HUDEP-2 (cell line): Measurements from ENCODE around the gene MCTP2.

ENCODE experiments used
- DNase-seq, 76 experiments: peaks; one replicate each; lab custom pipeline; 2025; ENCODE audit not compliant: unreplicated experiment in 76 of 76; lab: John Stamatoyannopoulos, UW

Gene MCTP2

GRCh38 chr15:94386351-94386750, 155.0 kb downstream of the MCTP2 start:
- DNase-seq = no peak

- no peak for DNase-seq
Measured at GRCh38 chr15:94387442-94387841, 156.1 kb downstream of the MCTP2 start.

DNA sequence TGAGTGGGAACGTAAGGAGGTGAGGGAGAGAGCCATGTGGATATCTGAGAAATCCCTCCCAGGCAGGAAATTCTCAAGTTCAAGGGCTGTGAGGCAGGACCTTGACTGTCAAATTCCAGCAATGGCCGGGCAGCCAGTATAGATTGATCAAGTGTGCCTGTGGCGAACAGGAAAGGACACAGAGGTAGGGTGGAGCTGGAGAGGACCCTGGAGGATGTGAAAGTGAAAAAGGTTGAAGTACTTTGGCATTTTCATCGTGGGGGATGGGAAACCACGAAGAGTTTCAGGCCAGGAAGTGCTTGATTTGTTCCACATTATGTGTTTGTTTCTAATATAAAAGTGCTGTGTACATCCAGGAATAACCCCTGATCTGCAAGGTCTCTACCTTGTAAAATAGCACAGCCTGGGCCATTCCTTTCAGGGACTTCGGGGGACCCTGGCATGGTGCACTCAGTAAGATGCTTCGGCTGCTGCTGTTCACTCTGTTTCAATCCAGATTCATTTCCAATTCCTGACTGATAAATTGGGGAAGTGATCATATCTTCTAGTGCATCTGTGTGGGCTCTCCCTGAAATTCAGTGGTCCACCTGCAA, 156.6 kb downstream of the MCTP2 start:
- no peak for DNase-seq

GRCh38 chr15:94395640-94396039, 164.3 kb downstream of the MCTP2 start:
- no peak for DNase-seq

GRCh38 chr15:94397337-94397736, 166.0 kb downstream of the MCTP2 start:
- no peak for DNase-seq

GRCh38 chr15:94398001-94398400, 166.6 kb downstream of the MCTP2 start:
- DNase-seq = no peak

GRCh38 chr15:94400526-94401298, 169.4 kb downstream of the MCTP2 start:
- DNase-seq = no peak

GRCh38 chr15:94403331-94403730, 172.0 kb downstream of the MCTP2 start:
- no peak for DNase-seq

GRCh38 chr15:94404733-94405283, 173.4 kb downstream of the MCTP2 start:
- no peak for DNase-seq

GRCh38 chr15:94411285-94411684, 179.9 kb downstream of the MCTP2 start:
- no peak for DNase-seq

DNA sequence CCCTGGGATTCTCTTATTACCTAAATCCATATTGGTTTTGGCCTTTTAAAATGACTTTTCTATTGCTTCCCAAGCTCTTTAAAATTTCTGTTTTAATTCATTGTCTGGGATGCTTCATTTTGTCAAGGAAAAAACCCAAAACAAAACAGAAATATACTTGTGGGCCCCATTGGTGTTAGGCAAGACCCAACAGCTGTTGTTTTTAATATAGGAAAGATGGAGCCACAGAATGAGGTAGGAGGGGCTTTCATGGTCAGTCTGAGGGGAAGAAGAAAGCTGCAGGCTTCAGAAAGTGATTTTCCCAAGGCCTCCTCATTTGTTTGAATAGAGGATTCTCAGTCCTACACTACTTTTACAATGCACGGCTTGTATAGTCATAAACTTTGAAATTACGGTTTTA, 180.5 kb downstream of the MCTP2 start:
- no peak for DNase-seq

DNA sequence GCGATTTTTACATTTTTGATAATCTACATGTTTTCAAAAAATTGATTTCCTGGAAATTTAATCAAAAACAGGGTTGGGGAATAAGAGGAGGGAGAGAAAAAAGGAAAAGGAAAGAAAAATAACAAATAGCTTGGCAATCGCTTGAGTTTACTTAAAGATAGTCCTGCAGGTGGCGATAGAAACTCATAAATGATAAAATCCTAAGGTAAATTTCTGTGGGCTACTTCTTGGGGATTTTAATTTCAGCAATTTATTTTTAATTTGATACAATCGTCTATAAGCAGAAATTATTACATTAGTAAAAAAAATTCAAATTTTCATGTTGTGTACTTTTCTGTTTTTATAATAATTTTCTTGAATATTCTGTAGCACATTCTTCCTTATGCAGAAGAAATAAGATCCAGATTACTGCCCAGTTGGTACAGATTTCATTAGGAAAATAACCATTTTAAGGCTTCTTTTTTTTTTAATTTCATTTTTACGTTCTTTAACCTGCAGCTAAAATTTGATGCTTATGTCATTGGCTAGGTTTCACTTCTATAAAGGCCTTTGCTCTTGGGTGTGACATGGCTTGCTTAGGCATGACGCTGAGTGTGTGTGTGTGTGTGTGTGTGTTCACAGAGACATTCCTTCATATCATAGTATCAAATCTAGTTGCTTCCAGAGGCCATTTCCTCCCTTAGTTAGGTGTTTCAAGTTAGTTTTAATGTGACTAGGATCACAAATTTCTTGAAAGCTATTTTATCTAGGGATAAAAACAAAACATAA, 181.8 kb downstream of the MCTP2 start:
- peak in 1 of 76 experiments; percentile 1 for DNase-seq

DNA sequence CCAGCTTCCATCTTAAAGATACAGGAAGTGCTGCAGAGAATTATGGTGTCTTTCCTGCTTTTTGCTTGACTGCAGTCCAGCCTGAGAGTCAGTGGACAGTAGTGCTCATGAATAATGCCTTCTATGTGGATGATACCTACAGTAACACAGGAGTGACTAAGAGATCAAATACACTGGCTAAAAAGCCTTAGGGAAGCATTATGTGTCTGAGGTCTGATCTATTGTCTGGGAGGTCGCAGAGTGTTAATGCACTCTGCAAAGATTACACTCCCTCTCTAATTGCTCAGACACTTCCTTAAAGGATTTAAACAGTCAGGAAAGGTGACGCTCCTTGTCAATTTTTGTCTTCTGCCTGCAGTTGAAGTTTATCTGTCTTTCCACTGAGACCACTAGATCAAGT, 183.6 kb downstream of the MCTP2 start:
- no peak for DNase-seq

DNA sequence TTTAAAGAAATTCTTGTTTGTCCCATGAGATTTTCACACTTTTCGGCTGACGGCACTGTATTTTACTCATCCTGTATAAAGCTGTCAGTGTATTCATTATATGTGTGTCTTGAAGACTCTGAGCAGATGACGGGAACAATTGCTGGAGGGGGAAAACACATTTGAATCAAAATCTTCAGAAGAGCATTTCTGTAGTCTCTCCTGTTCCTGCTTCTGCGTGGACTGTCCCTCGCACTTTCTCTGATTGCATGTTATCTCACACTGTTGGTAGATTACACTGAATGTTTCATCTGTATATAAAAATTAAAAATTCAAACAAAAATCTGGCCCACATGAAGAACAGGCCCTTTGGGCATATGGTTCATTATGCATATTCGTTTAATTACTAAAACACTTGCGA, 184.9 kb downstream of the MCTP2 start:
- no peak for DNase-seq

GRCh38 chr15:94416820-94417219, 185.5 kb downstream of the MCTP2 start:
- no peak for DNase-seq

DNA sequence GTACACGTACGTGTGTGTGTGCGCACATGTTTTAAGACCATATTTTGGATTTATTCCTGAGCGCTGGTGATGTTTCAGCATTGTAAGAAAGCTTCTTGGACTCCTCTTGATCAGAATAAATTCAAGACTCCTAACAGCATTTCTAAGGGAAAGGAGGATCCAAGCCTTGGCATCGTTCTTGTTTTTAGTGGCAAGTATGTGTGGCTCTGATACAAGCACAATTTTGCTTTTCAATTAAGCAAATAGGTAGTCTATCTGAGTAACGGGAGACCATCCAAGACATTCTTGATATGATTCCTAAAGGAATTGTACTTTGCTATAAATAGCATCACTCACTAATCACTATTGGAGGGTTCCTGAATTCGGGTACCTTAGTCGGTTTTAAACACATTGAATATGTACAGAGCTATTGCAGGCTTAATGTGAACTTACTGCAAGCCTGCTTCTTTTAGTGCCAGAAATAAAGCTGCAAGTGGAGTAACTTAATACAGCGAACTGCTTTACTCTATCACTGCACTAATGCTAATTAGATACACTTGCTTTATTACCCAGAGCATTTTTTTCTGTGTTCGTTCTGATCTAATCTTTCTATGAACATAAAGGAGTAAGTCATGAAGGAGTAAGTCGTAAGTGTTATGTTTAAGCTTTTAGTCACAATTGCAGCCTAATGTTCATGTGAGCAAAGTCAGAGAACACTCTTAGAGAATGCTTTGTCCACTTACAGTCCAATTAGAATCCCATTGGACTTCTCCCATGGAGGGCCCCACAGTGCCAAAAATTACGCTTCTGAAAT, 186.3 kb downstream of the MCTP2 start:
- no peak for DNase-seq

DNA sequence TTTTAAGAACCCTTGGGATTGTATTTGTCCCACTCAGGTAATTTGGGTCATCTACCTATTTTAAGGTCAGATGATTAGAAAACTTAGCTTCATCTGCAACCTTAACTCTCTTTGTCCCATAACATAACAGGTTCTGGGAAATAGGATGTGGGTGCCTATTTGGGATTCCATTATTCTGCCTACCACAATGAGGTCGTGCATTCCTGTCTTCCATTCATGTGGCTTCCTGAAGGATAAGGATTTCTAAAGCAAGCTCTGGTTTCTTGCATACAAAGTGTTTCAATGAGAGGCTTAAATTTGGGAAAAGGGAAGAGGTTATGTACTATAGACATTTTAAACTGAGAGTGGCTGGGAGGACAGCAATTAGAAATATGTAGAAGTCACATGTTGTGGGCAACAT, 190.3 kb downstream of the MCTP2 start:
- DNase-seq = no peak

- DNase-seq = no peak
Measured at GRCh38 chr15:94432279-94432678, 200.9 kb downstream of the MCTP2 start.

GRCh38 chr15:94439158-94439557, 207.8 kb downstream of the MCTP2 start:
- DNase-seq = no peak

DNA sequence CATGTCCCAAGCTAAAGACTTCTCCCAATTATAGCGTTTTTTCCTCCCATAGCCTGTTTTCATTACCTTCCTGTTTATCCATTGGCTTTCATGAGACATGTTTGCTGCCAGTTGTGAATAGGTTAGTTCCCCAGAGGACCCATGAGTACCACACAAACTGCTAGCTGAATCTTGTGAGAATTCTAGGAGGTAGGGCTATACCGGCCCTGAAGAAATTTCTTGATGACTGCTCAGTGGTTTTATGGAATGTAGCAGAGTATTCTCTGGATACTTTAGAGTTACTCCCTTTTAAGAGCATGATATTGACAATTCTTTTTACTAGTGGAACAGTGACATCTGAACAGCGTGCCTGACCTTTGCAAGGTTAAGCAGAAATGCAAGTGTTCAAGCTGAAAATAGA, 210.4 kb downstream of the MCTP2 start:
- DNase-seq = no peak

- DNase-seq = no peak
Measured at GRCh38 chr15:94442480-94442879, 211.1 kb downstream of the MCTP2 start.
